ENCODE results near the gene PDZD8.
"Not testable (repeated sequence)": the region's sequence is repeated elsewhere in the genome, so short reads cannot be mapped to it uniquely, and the experiment has no call there.

- not testable (repeated sequence) for TF ChIP-seq CTCF (optimal IDR thresholded peaks at IDR 0.05 in 1 of 3, IDR thresholded peaks at IDR 0.05 in 1 of 3, conservative IDR thresholded peaks at IDR 0.05 in 1 of 3; ENCODE audit: extremely low read depth in 1 of 3, insufficient read depth in 2 of 3, low read length in 3 of 3); EZH2 (IDR thresholded peaks at IDR 0.05; ENCODE audit: low read length)
Measured at GRCh38 chr10:117303451-117303850, 71.8 kb downstream of the PDZD8 start.
